H9 (cell line): ENCODE measurements around the gene ACOXL. TPM values are rescaled to one million over a fixed set of nuclear protein-coding genes. Genes with fewer than 3 reads are reported as not detected.

Source experiments
- DNase-seq: peaks from one replicate; pipeline ENCODE4 v3.0.0-alpha.2; 2017
- H2AFZ ChIP-seq: one replicate; pipeline ENCODE4 v1.6.1; 2013; ENCODE audit warnings: mild to moderate bottlenecking, low read length, control low read depth, moderate library complexity
- H2AK5ac ChIP-seq: 2 replicates; pipeline ENCODE4 v1.6.1; 2013; ENCODE audit warnings: low read length, control low read depth, mixed read lengths; ENCODE audit not compliant: insufficient read length
- H2BK120ac ChIP-seq: one replicate; pipeline ENCODE4 v1.6.1; 2013; ENCODE audit warnings: low read depth, mild to moderate bottlenecking, low read length, control low read depth, inconsistent platforms; ENCODE audit not compliant: poor library complexity, severe bottlenecking
- H2BK12ac ChIP-seq: 2 replicates; pipeline ENCODE4 v1.6.1; 2013; ENCODE audit warnings: low read length, control low read depth, mixed read lengths, low read depth; ENCODE audit not compliant: insufficient read length
- H2BK15ac ChIP-seq: 2 replicates; pipeline ENCODE4 v1.6.1; 2013; ENCODE audit warnings: low read depth, low read length, control low read depth
- H2BK20ac ChIP-seq: one replicate; pipeline ENCODE4 v1.6.1; 2013; ENCODE audit warnings: low read depth, mild to moderate bottlenecking, low read length, control low read depth, inconsistent platforms; ENCODE audit not compliant: poor library complexity, severe bottlenecking
- H2BK5ac ChIP-seq: 2 replicates; pipeline ENCODE4 v1.6.1; 2013; ENCODE audit warnings: low read length, control low read depth, mixed read lengths; ENCODE audit not compliant: insufficient read length
- H3K14ac ChIP-seq: 2 replicates; pipeline ENCODE4 v1.6.1; 2013; ENCODE audit warnings: low read length, control low read depth; ENCODE audit not compliant: insufficient read depth
- H3K18ac ChIP-seq: 2 replicates; pipeline ENCODE4 v1.6.1; 2013; ENCODE audit warnings: low read depth, mild to moderate bottlenecking, mixed read lengths, low read length, control low read depth; ENCODE audit not compliant: insufficient read length
- H3K23ac ChIP-seq: 2 replicates; pipeline ENCODE4 v1.6.1; 2013; ENCODE audit warnings: low read length, control low read depth, mixed read lengths, low read depth; ENCODE audit not compliant: insufficient read length
- H3K23me2 ChIP-seq: 2 replicates; pipeline ENCODE4 v1.6.1; 2013; ENCODE audit warnings: low read depth, mild to moderate bottlenecking, mixed read lengths, low read length, control low read depth; ENCODE audit not compliant: insufficient read length, poor library complexity, severe bottlenecking
- H3K27ac ChIP-seq: 2 replicates; pipeline ENCODE4 v1.5.1; 2013; ENCODE audit warnings: low read length, control low read depth, mixed read lengths, low read depth; ENCODE audit not compliant: insufficient read length
- H3K27me3 ChIP-seq: 2 replicates; pipeline ENCODE4 v1.6.1; 2013; ENCODE audit warnings: low read length, control low read depth, inconsistent platforms; ENCODE audit not compliant: insufficient read depth
- H3K4ac ChIP-seq: 2 replicates; pipeline ENCODE4 v1.6.1; 2013; ENCODE audit warnings: low read depth, mild to moderate bottlenecking, control low read depth, inconsistent platforms, low read length, moderate library complexity
- H3K4me1 ChIP-seq: 2 replicates; pipeline ENCODE4 v1.6.1; 2013; ENCODE audit warnings: low read length, control low read depth, inconsistent platforms; ENCODE audit not compliant: insufficient read depth
- H3K4me2 ChIP-seq: 2 replicates; pipeline ENCODE4 v1.6.1; 2013; ENCODE audit warnings: low read length, control low read depth, mixed read lengths; ENCODE audit not compliant: insufficient read length, insufficient read depth
- H3K56ac ChIP-seq: 2 replicates; pipeline ENCODE4 v1.6.1; 2013; ENCODE audit warnings: low read depth, mild to moderate bottlenecking, mixed read lengths, low read length, control low read depth; ENCODE audit not compliant: insufficient read length
- H3K79me1 ChIP-seq: 2 replicates; pipeline ENCODE4 v1.6.1; 2013; ENCODE audit warnings: low read depth, mild to moderate bottlenecking, moderate library complexity, low read length, control low read depth, inconsistent platforms; ENCODE audit not compliant: insufficient read depth, poor library complexity, severe bottlenecking
- H3K79me2 ChIP-seq: 2 replicates; pipeline ENCODE4 v1.6.1; 2013; ENCODE audit warnings: low read length, control low read depth, inconsistent platforms; ENCODE audit not compliant: insufficient read depth
- H3K9ac ChIP-seq: 2 replicates; pipeline ENCODE4 v1.6.1; 2013; ENCODE audit warnings: low read length, control low read depth, mixed read lengths; ENCODE audit not compliant: insufficient read length; ENCODE audit errors: extremely low read depth
- H3K9me3 ChIP-seq: one replicate; pipeline ENCODE4 v1.6.1; 2013; ENCODE audit warnings: low read depth, low read length, inconsistent platforms; ENCODE audit not compliant: control insufficient read depth
- H3T11ph ChIP-seq: one replicate; pipeline ENCODE4 v1.6.1; 2013; ENCODE audit warnings: mild to moderate bottlenecking, low read length, control low read depth, inconsistent platforms
- H4K20me1 ChIP-seq: one replicate; pipeline ENCODE4 v1.6.1; 2013; ENCODE audit not compliant: control insufficient read depth, insufficient read length, insufficient read depth
- H4K5ac ChIP-seq: 2 replicates; pipeline ENCODE4 v1.6.1; 2013; ENCODE audit warnings: low read depth, mild to moderate bottlenecking, mixed read lengths, low read length, control low read depth; ENCODE audit not compliant: insufficient read length
- H4K8ac ChIP-seq: replicated peaks from 2 replicates; pipeline ENCODE4 v1.6.1; 2013; ENCODE audit warnings: low read length, control low read depth, mixed read lengths, low read depth; ENCODE audit not compliant: insufficient read length
- H4K91ac ChIP-seq: 2 replicates; pipeline ENCODE4 v1.6.1; 2013; ENCODE audit warnings: low read depth, mild to moderate bottlenecking, moderate library complexity, mixed read lengths, low read length, control low read depth; ENCODE audit not compliant: insufficient read length
- H3K27ac Mint-ChIP-seq, 3 experiments: 2 replicates in 2 of 3; 3 replicates in 1 of 3; pipeline ENCODE4 v1.8.0; 2020 to 2021; ENCODE audit warnings: mixed read lengths in 3 of 3, mild to moderate bottlenecking in 1 of 3, moderate library complexity in 1 of 3
- H3K27me3 Mint-ChIP-seq: 2 replicates; pipeline ENCODE4 v1.8.0; 2021; ENCODE audit warnings: low read depth, mild to moderate bottlenecking, moderate library complexity, mixed read lengths
- H3K36me3 Mint-ChIP-seq, 3 experiments: 2 replicates in 2 of 3; 3 replicates in 1 of 3; pipeline ENCODE4 v1.8.0; 2020 to 2021; ENCODE audit warnings: low read depth in 3 of 3, mixed read lengths in 3 of 3; ENCODE audit not compliant: insufficient read depth in 1 of 3
- H3K4me1 Mint-ChIP-seq, 2 experiments: 2 replicates each; pipeline ENCODE4 v1.8.0; 2020; ENCODE audit warnings: mixed read lengths in 2 of 2
- H3K4me3 Mint-ChIP-seq, 2 experiments: 2 replicates in 1 of 2; 3 replicates in 1 of 2; pipeline ENCODE4 v1.8.0; 2020 to 2021; ENCODE audit warnings: mild to moderate bottlenecking in 2 of 2, mixed read lengths in 2 of 2, moderate library complexity in 1 of 2
- H3K9me3 Mint-ChIP-seq, 2 experiments: 2 replicates in 1 of 2; 3 replicates in 1 of 2; pipeline ENCODE4 v1.8.0; 2020; ENCODE audit warnings: mild to moderate bottlenecking in 2 of 2, mixed read lengths in 2 of 2, moderate library complexity in 1 of 2
- CTCF ChIP-seq: fragments of 200-600 bp; sonication (generic); conservative IDR thresholded peaks from 3 replicates; pipeline ENCODE4 v1.8.0; 2021; ENCODE audit warnings: antibody characterized with exemption, mild to moderate bottlenecking
- WGBS: extraction: QIAGEN DNeasy Blood & Tissue Kit; methylation state at CpG from one replicate; pipeline ENCODE4 v1.1.7; 2013; ENCODE audit warnings: missing lambda C conversion rate, low lambda C conversion rate, mixed read lengths; ENCODE audit not compliant: insufficient read length; ENCODE audit errors: extremely low coverage; 5-methylcytosine and 5-hydroxymethylcytosine counted together
- total RNA-seq: library from RNA; stranded (reverse); gene quantifications from 2 replicates; pipeline ENCODE4 v1.2.1, GENCODE V29; 2021

ACOXL gene
- total RNA-seq, 1 experiment from 2014 or later: 37.6 TPM

- no peaks in the 10 kb centered on the region for H3K23me2 ChIP-seq
- no CpG with 5 or more reads among the region's 8 CpGs for WGBS
- H3K9me3 ChIP-seq: no peaks in the 10 kb centered on the region
- peaks cover 2% of the 10 kb centered on the region; the same call in 1 of the 2 replicates for H3K4me1 ChIP-seq
- H3K79me2 ChIP-seq: no peaks in the 10 kb centered on the region
- TF ChIP-seq CTCF: no peak
- H3K9ac ChIP-seq: no peak overlapping the region
- H4K91ac ChIP-seq: no peak overlapping the region
- H3K4ac ChIP-seq: no peak overlapping the region
- H4K5ac ChIP-seq: no peak overlapping the region
- no peaks in the 10 kb centered on the region for H3K79me1 ChIP-seq
- H3K9me3 Mint-ChIP-seq: peaks cover 0 to 3% of the 10 kb centered on the region in 2 experiments; a peak in 1 of 5 replicates
- no peak overlapping the region for H3K56ac ChIP-seq
- no peak overlapping the region for H3K14ac ChIP-seq
- H3K4me2 ChIP-seq: no peak overlapping the region
- H2BK120ac ChIP-seq: no peak overlapping the region
- H3K27ac Mint-ChIP-seq: peak overlapping the region in 1 of 3 experiments; percentile 41; a peak in 1 of 7 replicates
- no peak overlapping the region for H3K18ac ChIP-seq
- no peak for DNase-seq
- no peaks in the 10 kb centered on the region for H4K20me1 ChIP-seq
- H4K8ac ChIP-seq: no peak overlapping the region
- no peak overlapping the region for H3T11ph ChIP-seq
- no peak overlapping the region for H2AK5ac ChIP-seq
- no peak overlapping the region for H2BK15ac ChIP-seq
- peaks cover 3 to 48% (median 35%) of the 10 kb centered on the region in 3 experiments; a peak in 6 of 7 replicates for H3K36me3 Mint-ChIP-seq
- no peak overlapping the region for H3K23ac ChIP-seq
- no peak overlapping the region for H2BK20ac ChIP-seq
- H3K27ac ChIP-seq: no peak overlapping the region
- H3K4me1 Mint-ChIP-seq: peaks cover 22 to 27% of the 10 kb centered on the region in 2 experiments
- H2BK5ac ChIP-seq: no peak overlapping the region
- no peaks in the 10 kb centered on the region for H3K27me3 ChIP-seq
- H2BK12ac ChIP-seq: no peak overlapping the region
- H3K4me3 Mint-ChIP-seq: no peak overlapping the region
- no peak overlapping the region for H2AFZ ChIP-seq
- no peaks in the 10 kb centered on the region for H3K27me3 Mint-ChIP-seq
Measured at GRCh38 chr2:110843959-110844510, 111.7 kb downstream of the ACOXL start.
